Measurements from ENCODE around the gene IL17C. TPM values are rescaled to one million over a fixed set of nuclear protein-coding genes. Genes with fewer than 3 reads are reported as not detected.
"Not testable (repeated sequence)": the region's sequence is repeated elsewhere in the genome, so short reads cannot be mapped to it uniquely, and the experiment has no call there.

IL17C gene
- total and polyA plus RNA-seq, 9 donors = not detected

DNA sequence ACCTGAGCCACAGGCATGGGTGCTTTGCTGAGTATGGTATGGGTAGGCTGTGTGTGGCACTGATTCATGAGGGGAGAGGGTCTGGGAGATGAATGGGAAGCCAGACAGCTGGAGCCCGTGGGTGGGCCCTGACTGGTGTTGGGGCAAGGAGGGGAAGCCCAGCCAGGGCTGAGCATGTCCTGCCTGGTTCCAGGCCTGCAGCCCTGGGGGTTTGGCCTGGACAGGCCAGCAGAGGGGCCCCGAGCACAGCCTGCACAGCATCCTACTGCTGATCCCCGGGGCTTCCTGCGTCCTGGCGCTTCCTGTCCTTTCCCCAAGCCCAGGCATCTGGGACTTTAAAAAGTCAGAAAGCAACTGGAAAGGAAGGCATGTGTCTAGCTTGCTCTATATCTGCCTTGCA, 29.1 kb downstream of the IL17C start:
- Histone ChIP-seq H3K9me3 (no peaks in the 10 kb centered on the region), H3K27ac (no peak overlapping the region), H3K27me3 (no peaks in the 10 kb centered on the region), H3K4me1 (ENCODE audit: insufficient read depth) (no peaks in the 10 kb centered on the region), H3K36me3 (no peaks in the 10 kb centered on the region), H3K4me3 (no peak overlapping the region)
- 74 to 77% (median 76%) methylated on average over 5 of the region's 5 CpGs for WGBS, 3 donors
- no peak for DNase-seq
- intact Hi-C loops (cut with DNase I) = no loop called here
- TF ChIP-seq EP300 (IDR thresholded peaks at IDR 0.05) (no peak), CTCF (IDR thresholded peaks at IDR 0.05) (no peak), POLR2A (IDR thresholded peaks at IDR 0.05) (no peak)

- H3K36me3 ChIP-seq; H3K9me3 ChIP-seq; H3K4me3 ChIP-seq; intact Hi-C loops (cut with DNase I); H3K27ac ChIP-seq; DNase-seq; H3K27me3 ChIP-seq; H3K4me1 ChIP-seq (ENCODE audit: insufficient read depth): not testable (repeated sequence)
- WGBS, 3 donors = 90 to 97% (median 92%) methylated on average over 8 of the region's 8 CpGs
Observed at GRCh38 chr16:88669493-88669892, 31.1 kb downstream of the IL17C start.

GRCh38 chr16:88669980-88670379, 31.6 kb downstream of the IL17C start:
- H3K27ac ChIP-seq = no peak overlapping the region
- intact Hi-C loops (cut with DNase I) = no loop called here
- H3K9me3 ChIP-seq = no peaks in the 10 kb centered on the region
- DNase-seq = no peak
- 77 to 80% (median 77%) methylated on average over 10 of the region's 10 CpGs for WGBS, 3 donors
- no peak overlapping the region for H3K4me3 ChIP-seq
- H3K36me3 ChIP-seq = no peaks in the 10 kb centered on the region
- no peaks in the 10 kb centered on the region for H3K4me1 ChIP-seq (ENCODE audit: insufficient read depth)
- TF ChIP-seq CTCF (IDR thresholded peaks at IDR 0.05) (no peak), EP300 (IDR thresholded peaks at IDR 0.05) (no peak), POLR2A (IDR thresholded peaks at IDR 0.05) (no peak)
- no peaks in the 10 kb centered on the region for H3K27me3 ChIP-seq

- TF ChIP-seq POLR2A (IDR thresholded peaks at IDR 0.05) (no peak), EP300 (IDR thresholded peaks at IDR 0.05) (no peak), CTCF (IDR thresholded peaks at IDR 0.05) (no peak)
- no peaks in the 10 kb centered on the region for H3K4me1 ChIP-seq (ENCODE audit: insufficient read depth)
- H3K4me3 ChIP-seq = no peak overlapping the region
- H3K27ac ChIP-seq = no peak overlapping the region
- DNase-seq = no peak
- 80 to 86% (median 82%) methylated on average over 23 of the region's 23 CpGs for WGBS, 3 donors
- intact Hi-C loops (cut with DNase I) = no loop called here
- no peaks in the 10 kb centered on the region for H3K9me3 ChIP-seq
- H3K27me3 ChIP-seq = no peaks in the 10 kb centered on the region
- no peaks in the 10 kb centered on the region for H3K36me3 ChIP-seq
Observed at GRCh38 chr16:88671806-88672205, 33.4 kb downstream of the IL17C start.

GRCh38 chr16:88672776-88673175, 34.4 kb downstream of the IL17C start:
- no peak overlapping the region for H3K4me3 ChIP-seq
- H3K4me1 ChIP-seq (ENCODE audit: insufficient read depth) = no peaks in the 10 kb centered on the region
- H3K27ac ChIP-seq = no peak overlapping the region
- intact Hi-C loops (cut with DNase I) = no loop called here
- WGBS, 3 donors = 67 to 68% (median 67%) methylated on average over 11 of the region's 11 CpGs
- H3K27me3 ChIP-seq = no peaks in the 10 kb centered on the region
- DNase-seq = no peak
- H3K36me3 ChIP-seq = no peaks in the 10 kb centered on the region
- H3K9me3 ChIP-seq = no peaks in the 10 kb centered on the region
- TF ChIP-seq POLR2A (IDR thresholded peaks at IDR 0.05) (no peak), EP300 (IDR thresholded peaks at IDR 0.05) (no peak), CTCF (IDR thresholded peaks at IDR 0.05) (no peak)

Data from ovary (tissue), 9 donors.